Caco-2 (cell line): ENCODE data around the gene EPB41L4B. TPM values are rescaled to one million over a fixed set of nuclear protein-coding genes. Genes with fewer than 3 reads are reported as not detected.

Experiments used
- BruUV-seq: library from RNA; stranded (reverse); fragments of 400-500 nt; replicated peaks from 2 replicates; lab custom pipeline; 2021; lab: Mats Ljungman, UMichigan
- CTCF ChIA-PET: fragments of 300-600 bp; sonication (Branson Sonifier 250); formaldehyde crosslinking; loops from one replicate; lab custom pipeline; 2022; ENCODE audit warnings: antibody characterized with exemption; lab: Charles Lee
- POLR2A ChIA-PET: fragments of 300-600 bp; sonication (Branson Sonifier 250); formaldehyde crosslinking; loops from one replicate; lab custom pipeline; 2022; ENCODE audit warnings: antibody characterized with exemption; lab: Charles Lee
- DNase-seq, 2 experiments: peaks; one replicate each; pipeline versions ENCODE4 v3.0.0 to v3.0.0-alpha.2; 2020 to 2022
- H3K27me3 ChIP-seq: replicated peaks from 2 replicates; pipeline ENCODE4 v1.6.0; 2011; ENCODE audit warnings: low read length; ENCODE audit not compliant: control insufficient read depth, insufficient read depth
- H3K36me3 ChIP-seq: 2 replicates; pipeline ENCODE4 v1.5.1; 2011; ENCODE audit warnings: low read length; ENCODE audit not compliant: control insufficient read depth, insufficient read depth
- H3K4me1 ChIP-seq: fragments of 250-450 bp; sonication (Bioruptor Pico); 2 replicates; pipeline ENCODE4 v1.5.1; 2020; ENCODE audit warnings: mild to moderate bottlenecking
- H3K4me3 ChIP-seq: 2 replicates; pipeline ENCODE4 v1.5.1; 2011; ENCODE audit warnings: low read depth, mild to moderate bottlenecking, control low read depth, low read length
- H3K9me3 ChIP-seq: fragments of 250-450 bp; sonication (Bioruptor Pico); 2 replicates; pipeline ENCODE4 v1.5.1; 2020; ENCODE audit warnings: mild to moderate bottlenecking, moderate library complexity
- H3K27ac Mint-ChIP-seq: one replicate; pipeline ENCODE4 v1.8.0; 2022; ENCODE audit warnings: mixed read lengths; ENCODE audit not compliant: unreplicated experiment
- H3K27me3 Mint-ChIP-seq: one replicate; pipeline ENCODE4 v1.8.0; 2022; ENCODE audit warnings: mixed read lengths; ENCODE audit not compliant: insufficient read depth, unreplicated experiment
- H3K36me3 Mint-ChIP-seq: one replicate; pipeline ENCODE4 v1.8.0; 2022; ENCODE audit warnings: mild to moderate bottlenecking, mixed read lengths; ENCODE audit not compliant: insufficient read depth, unreplicated experiment
- H3K4me1 Mint-ChIP-seq: one replicate; pipeline ENCODE4 v1.8.0; 2022; ENCODE audit warnings: low read depth, mixed read lengths; ENCODE audit not compliant: unreplicated experiment
- H3K4me3 Mint-ChIP-seq: one replicate; pipeline ENCODE4 v1.8.0; 2022; ENCODE audit warnings: mild to moderate bottlenecking, moderate library complexity, mixed read lengths; ENCODE audit not compliant: unreplicated experiment
- H3K9me3 Mint-ChIP-seq: one replicate; pipeline ENCODE4 v1.8.0; 2022; ENCODE audit warnings: mixed read lengths; ENCODE audit not compliant: unreplicated experiment
- CTCF ChIP-seq, 2 experiments: fragments of 200-600 bp in 1 of 2; IDR thresholded peaks; 1 replicate in 1 of 2; 2 replicates in 1 of 2; pipeline versions ENCODE4 v1.5.1 to v1.8.0; 2011 to 2022; ENCODE audit warnings: antibody characterized with exemption in 1 of 2, control low read depth in 1 of 2, inconsistent platforms in 1 of 2, low read depth in 1 of 2, low read length in 1 of 2, mild to moderate bottlenecking in 1 of 2, moderate library complexity in 1 of 2; ENCODE audit not compliant: insufficient read depth in 1 of 2, severe bottlenecking in 1 of 2, unreplicated experiment in 1 of 2
- intact Hi-C: fragments of 100-400 bp; cut with micrococcal nuclease; formaldehyde crosslinking; loops from one replicate; pipeline ENCODE4 v1.10.0; 2022; ENCODE audit not compliant: unreplicated experiment
- total RNA-seq: library from RNA; stranded (reverse); gene quantifications from 2 replicates; pipeline ENCODE4 v1.2.3, GENCODE V29; 2022

EPB41L4B gene
- total RNA-seq, 1 experiment from 2014 or later, result 16.3 TPM

DNA sequence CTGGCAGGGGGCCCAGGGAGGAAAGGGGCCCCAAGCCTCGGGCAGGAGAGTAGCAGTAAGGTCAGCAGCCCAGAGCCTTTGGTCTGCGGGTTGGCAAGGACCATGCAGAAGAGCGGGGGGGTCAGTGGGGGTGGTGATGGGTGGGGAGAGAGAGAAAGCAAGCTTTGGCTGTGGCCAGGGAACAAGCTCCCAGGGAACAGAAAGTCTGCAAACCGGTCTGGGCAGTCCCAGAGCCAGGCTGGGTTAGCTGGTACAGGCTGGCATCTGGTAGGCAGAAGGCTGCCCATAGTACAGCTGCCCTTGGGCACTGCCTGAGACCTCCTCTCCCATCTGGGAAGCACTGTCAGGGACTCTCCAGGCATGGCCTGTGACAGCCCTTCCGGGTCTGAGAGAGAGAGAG, 10.5 kb upstream of the EPB41L4B start:
- Mint-ChIP-seq H3K4me1 (peaks cover 34% of the 10 kb centered on the region), H3K4me3 (no peak overlapping the region), H3K36me3 (peaks cover 6% of the 10 kb centered on the region), H3K27ac (no peak overlapping the region), H3K9me3 (no peaks in the 10 kb centered on the region), H3K27me3 (no peaks in the 10 kb centered on the region)
- Histone ChIP-seq H3K36me3 (no peaks in the 10 kb centered on the region), H3K4me1 (peaks cover 20% of the 10 kb centered on the region), H3K27me3 (no peaks in the 10 kb centered on the region), H3K4me3 (no peak overlapping the region), H3K9me3 (no peaks in the 10 kb centered on the region)
- POLR2A ChIA-PET, result no interaction called here
- intact Hi-C loops, result no loop called here
- BruUV-seq, result no TSS peak
- CTCF ChIA-PET, result interaction anchor here (0.6 kb wide), 1 partner anchor 14 kb away, joined by 4 read pairs; no protein-coding TSS in a partner anchor
- DNase-seq, result no peak
- no peak for TF ChIP-seq CTCF (IDR thresholded peaks at IDR 0.05; ENCODE audit: insufficient read depth in 1 of 2, low read depth in 1 of 2, low read length in 1 of 2, severe bottlenecking in 1 of 2, unreplicated experiment in 1 of 2)

DNA sequence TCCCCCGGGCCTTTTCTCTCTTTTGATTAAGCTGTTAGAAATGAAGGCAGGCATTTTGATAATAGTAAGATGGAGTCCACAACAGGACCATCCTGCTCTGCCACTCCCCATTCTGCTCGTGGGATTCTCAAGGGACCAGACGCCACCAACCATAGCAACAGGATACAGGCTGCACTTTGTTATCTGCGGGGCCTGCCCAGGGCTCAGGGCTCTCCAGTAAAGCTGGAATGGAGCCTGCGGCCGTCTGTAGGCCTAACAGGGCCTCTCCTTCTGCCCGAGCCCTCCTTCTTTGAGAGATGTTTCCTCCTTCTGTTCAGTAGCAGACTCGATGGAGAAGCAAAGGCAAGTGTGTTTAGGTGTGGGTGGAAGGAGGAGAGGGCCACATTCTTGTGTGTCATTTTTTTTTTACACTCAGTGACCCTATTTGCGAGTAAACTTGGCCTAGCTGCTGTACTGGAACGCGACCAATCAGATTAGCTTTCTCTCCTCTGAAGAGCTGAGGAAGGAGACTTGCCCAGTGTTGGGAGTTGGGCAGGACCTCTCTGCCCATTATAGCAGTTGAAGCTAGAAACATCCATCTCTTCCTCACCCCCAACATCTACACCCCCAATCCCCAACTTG, 8.9 kb upstream of the EPB41L4B start:
- Mint-ChIP-seq H3K4me3 (no peak overlapping the region), H3K36me3 (peaks cover 6% of the 10 kb centered on the region), H3K9me3 (no peaks in the 10 kb centered on the region), H3K4me1 (peaks cover 25% of the 10 kb centered on the region), H3K27me3 (no peaks in the 10 kb centered on the region), H3K27ac (peak overlapping the region; percentile 40)
- CTCF ChIA-PET, result interaction anchor here (0.6 kb wide), 1 partner anchor 140 kb away, joined by 5 read pairs; no protein-coding TSS in a partner anchor
- Histone ChIP-seq H3K27me3 (no peaks in the 10 kb centered on the region), H3K4me1 (peaks cover 11% of the 10 kb centered on the region), H3K4me3 (no peak overlapping the region), H3K36me3 (no peaks in the 10 kb centered on the region), H3K9me3 (no peaks in the 10 kb centered on the region)
- DNase-seq, result no peak
- intact Hi-C loops, result no loop called here
- POLR2A ChIA-PET, result interaction anchor here (0.5 to 0.6 kb wide), 3 partner anchors 59 to 330 kb away, joined by 6 to 10 read pairs (median 7); partner anchors contain the start of gene PTPN3
- no peak for TF ChIP-seq CTCF (IDR thresholded peaks at IDR 0.05; ENCODE audit: insufficient read depth in 1 of 2, low read depth in 1 of 2, low read length in 1 of 2, severe bottlenecking in 1 of 2, unreplicated experiment in 1 of 2)
- BruUV-seq, result no TSS peak

DNA sequence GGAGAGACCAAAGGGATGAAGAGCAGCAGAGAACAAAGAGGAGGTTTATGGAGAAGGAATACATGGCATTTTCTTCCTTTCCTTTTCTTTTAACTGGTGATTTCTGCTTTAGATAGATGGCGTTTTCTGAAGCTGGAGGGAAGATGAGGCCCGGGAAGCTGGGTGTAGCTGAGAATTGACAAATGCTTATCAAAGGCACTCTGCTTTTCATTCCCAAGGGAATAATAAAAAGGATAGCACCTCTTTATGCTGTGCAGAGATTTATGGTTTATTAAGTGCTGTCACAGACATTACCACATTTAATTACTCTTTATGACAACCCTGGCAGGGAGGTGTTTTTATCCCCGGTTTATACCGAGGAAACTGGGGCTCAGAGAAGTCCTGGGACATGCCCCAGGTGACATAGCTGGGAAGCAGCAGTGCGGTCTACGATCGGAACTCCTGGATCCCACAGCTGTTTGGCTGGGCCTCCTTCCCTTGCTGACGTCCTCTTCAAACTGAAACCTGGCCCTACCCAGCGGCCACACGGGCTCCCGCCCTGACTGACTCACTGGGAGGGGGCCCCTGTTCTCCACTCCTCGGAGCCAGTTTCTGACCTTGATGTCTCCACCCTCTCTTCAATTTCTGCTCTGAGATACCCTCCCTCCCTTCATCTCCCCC, 8.2 kb upstream of the EPB41L4B start:
- no peak for DNase-seq
- intact Hi-C loops, result no loop called here

More for the DNA sequence above, 8.2 kb upstream of the EPB41L4B start:
- peaks cover 25% of the 10 kb centered on the region for H3K4me1 Mint-ChIP-seq
- ChIA-PET CTCF (interaction anchor here (0.6 kb wide), 1 partner anchor 141 kb away, joined by 5 read pairs; no protein-coding TSS in a partner anchor), POLR2A (interaction anchor here (0.5 to 0.6 kb wide), 3 partner anchors 60 to 329 kb away, joined by 6 to 10 read pairs (median 7); partner anchors contain the start of gene PTPN3)
- H3K27ac Mint-ChIP-seq, result peak overlapping the region; percentile 40
- BruUV-seq, result no TSS peak
- no peaks in the 10 kb centered on the region for H3K27me3 Mint-ChIP-seq
- Histone ChIP-seq H3K4me1 (peaks cover 11% of the 10 kb centered on the region), H3K27me3 (no peaks in the 10 kb centered on the region), H3K4me3 (no peak overlapping the region), H3K36me3 (no peaks in the 10 kb centered on the region), H3K9me3 (no peaks in the 10 kb centered on the region)
- no peaks in the 10 kb centered on the region for H3K9me3 Mint-ChIP-seq
- no peak overlapping the region for H3K4me3 Mint-ChIP-seq
- peaks cover 6% of the 10 kb centered on the region for H3K36me3 Mint-ChIP-seq
- no peak for TF ChIP-seq CTCF (IDR thresholded peaks at IDR 0.05; ENCODE audit: insufficient read depth in 1 of 2, low read depth in 1 of 2, low read length in 1 of 2, severe bottlenecking in 1 of 2, unreplicated experiment in 1 of 2)
